GM19023 (cell line): ENCODE data around the gene TRAPPC14.
"Not testable (repeated sequence)": the region's sequence is repeated elsewhere in the genome, so short reads cannot be mapped to it uniquely, and the experiment has no call there.

Experiments
- ATAC-seq: cut with Tn5 transposase; IDR thresholded peaks from one replicate; pipeline ENCODE4 v1.9.1; 2021; ENCODE audit warnings: mild to moderate bottlenecking, moderate library complexity; ENCODE audit not compliant: unreplicated experiment

Gene TRAPPC14

DNA sequence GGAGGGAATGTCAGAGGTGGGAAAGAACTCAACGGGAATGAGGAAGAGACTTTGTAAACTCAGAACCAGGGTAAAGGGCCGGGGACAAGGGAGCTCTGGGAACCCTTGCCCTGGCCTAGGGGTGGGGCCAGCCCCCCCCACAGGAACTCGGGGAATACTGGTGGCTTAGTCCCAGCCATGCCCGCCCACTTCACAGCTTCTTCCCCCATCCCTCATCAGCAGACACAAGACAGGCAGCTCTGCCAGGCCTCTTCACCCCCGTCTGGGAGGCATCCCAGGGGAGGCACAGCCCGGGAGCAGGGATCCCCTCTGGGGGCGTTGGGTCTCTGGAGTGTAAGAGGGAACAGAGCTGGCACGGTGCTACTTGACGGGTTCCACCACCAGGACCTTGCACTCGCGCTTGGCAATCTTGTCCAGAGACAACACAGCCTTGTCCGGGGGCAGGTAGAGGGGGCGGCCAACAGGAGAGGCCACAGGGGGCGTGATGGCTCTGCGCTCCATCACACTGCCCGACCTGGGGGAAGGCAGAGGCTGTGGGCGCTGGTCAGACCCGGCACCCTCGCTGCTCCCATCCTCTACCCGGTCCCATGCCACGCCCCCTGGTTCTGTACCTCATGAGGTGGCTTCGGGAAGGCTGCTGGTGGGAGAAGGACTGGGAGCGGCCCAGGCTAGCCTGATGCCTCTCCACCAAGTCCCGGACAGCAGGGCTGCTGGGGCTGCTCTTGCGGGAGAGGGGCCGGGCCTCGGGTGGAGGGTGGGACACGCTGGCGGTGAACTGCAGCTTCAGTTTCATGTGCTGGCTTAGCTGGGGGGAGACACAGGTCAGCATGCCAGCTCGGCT lies 3.7 kb downstream of the TRAPPC14 start:
- no peak for ATAC-seq

DNA sequence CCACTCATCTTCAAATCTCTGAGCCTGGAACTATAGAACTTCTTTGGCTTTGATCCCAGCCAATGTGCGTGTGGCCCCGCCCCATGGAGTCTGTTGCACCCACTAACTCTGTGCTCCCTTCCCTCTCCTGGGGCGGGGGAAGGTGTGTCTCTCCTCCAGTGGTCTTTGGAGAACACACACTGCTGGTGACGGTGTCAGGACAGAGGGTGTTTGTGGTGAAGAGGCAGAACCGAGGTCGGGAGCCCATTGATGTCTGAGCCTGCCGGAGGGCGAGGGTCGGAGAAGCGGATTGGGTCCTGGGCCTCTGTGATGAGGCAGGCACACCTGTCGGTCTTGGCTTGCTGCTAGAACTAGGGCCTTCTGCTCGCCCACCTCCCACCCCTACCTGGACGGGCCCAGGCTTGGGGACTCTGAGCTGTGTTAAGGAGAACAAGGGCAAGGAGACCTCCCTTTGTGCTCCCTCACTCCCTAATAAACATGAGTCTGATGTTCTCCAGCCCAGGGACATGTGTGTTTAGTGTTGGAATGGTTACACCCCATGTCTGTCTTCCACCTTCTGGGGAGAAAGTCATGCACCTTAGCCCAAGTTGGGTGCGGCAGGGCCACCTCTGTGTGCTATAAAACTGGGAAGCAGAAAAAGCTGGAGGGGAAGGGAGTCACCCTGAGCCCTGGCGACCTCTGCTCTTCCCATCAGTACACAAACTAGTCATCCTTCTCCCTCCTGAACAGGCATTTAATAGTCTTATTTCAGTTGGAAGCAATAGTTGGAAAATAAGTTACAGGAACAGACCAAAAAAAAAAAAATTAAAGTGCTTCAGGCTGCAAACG lies 4.6 kb downstream of the TRAPPC14 start:
- ATAC-seq = no peak

DNA sequence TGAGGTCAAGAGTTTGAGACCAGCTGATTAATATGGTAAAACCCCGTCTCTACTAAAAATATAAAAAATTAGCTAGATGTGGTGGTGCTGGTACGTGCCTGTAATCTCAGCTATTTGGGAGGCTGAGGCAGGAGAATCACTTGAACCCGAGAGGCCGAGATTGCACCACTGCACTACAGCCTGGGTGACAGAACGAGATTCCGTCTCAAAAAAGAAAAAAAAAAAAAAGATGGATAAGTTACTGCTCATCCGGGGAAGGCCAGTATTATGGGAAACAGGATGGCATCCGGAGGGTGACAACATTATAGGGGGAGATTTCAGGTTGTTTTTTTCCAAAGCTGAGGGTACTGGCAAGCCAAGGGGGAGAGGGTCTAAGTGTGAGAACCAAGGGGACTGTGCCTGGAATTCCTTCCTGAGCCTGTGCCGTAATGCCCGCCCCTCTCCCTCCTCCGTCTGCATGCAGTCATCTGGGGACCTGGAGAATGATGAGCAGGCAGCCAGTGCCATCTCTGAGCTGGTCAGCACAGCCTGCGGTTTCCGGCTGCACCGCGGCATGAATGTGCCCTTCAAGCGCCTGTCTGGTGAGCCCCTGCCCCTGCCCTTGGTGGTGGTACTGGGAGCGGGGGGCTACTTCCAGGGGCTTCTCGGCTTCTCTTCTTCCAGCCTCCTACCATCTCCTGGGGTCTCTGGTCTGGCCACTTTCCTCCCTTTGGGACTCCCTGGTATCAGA lies 5.4 kb downstream of the TRAPPC14 start:
- ATAC-seq = no peak

DNA sequence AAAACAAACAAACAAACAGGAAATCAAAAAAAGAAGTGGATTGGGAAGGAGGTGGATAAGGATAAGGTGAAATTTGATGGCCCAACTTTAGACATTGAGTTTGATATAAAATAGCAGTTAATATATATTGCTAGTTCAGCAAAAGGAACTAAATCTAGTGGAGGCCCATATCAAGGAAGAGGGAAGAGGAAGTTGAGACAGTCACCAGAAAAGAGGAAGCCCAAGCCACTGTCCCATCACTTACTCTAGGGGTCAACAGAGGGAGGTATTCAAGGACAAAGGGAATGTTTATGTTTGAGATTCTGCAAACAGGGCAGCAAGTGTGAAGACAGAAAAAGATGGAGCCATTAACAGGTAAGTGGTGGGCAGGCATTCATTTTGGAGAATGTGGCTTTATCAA lies 6.1 kb downstream of the TRAPPC14 start:
- ATAC-seq = no peak

DNA sequence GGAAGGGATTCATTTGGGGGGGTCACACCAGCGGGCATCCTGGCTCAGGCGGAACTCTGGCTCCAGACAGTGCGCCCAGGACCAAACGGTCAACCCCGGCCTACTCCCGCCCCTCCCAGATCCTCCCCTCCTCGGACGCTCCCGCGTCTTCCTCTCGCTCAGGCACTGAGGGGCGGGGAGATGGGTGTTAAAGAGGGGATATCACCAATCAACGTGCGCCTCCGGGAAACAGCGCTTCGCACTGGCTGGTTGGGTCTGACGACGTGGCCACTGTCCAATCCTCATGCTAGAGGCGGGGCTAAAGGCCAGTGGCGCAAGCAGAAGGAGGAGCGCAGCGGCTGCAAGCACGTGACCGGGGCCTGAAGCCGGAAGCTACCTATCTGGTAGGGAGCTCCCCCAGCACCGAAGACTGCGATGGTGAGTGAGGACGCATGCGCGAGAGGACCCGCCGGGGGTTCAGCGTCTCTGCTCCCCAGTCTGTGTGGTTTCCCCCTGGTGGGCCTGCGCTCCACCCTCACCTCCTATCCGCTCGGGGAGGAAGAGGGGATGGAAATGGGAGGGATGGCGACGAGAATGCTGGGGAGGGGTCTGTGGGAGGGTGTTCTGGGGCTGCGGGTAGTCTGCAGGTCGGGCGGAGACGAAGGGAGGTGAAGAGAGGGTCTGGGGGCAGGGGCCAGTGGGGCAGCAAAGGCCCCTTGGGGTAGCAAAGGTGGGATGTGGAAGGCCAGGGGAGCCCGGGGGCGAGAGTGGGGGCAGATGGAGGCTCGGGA lies 9.8 kb downstream of the TRAPPC14 start, which contains the start of gene LAMTOR4:
LAMTOR4 (plus strand) TSS at position 360 of the 770 bp plus-strand sequence; CDS start at position 415, 55 bp downstream.
- ATAC-seq = peak; percentile 98

DNA sequence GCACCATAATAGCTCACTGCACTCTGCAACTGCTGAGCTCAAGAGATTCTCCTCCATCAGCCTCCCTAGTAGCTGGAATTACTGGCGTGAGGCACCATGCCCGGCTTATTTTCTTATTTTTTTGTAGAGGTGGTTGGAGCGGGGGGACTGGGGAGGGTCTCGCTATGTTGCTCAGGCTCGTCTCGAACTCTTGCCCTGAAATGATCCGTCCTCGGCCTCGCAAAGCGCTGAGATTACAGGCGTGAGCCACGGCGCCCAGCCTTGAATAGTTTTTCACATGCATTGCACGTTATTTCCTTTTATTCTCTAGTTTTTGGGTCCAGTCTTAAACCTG lies 10.3 kb downstream of the TRAPPC14 start:
- ATAC-seq = no peak

GRCh38 chr7:100147278-100147677 lies 11.2 kb downstream of the TRAPPC14 start:
- ATAC-seq = no peak

GRCh38 chr7:100146350-100146749 lies 12.2 kb downstream of the TRAPPC14 start:
- ATAC-seq = not testable (repeated sequence)

- no peak for ATAC-seq
Measured at GRCh38 chr7:100142461-100142860, 16.1 kb downstream of the TRAPPC14 start.

GRCh38 chr7:100141555-100141949 lies 17.0 kb downstream of the TRAPPC14 start:
- no peak for ATAC-seq

DNA sequence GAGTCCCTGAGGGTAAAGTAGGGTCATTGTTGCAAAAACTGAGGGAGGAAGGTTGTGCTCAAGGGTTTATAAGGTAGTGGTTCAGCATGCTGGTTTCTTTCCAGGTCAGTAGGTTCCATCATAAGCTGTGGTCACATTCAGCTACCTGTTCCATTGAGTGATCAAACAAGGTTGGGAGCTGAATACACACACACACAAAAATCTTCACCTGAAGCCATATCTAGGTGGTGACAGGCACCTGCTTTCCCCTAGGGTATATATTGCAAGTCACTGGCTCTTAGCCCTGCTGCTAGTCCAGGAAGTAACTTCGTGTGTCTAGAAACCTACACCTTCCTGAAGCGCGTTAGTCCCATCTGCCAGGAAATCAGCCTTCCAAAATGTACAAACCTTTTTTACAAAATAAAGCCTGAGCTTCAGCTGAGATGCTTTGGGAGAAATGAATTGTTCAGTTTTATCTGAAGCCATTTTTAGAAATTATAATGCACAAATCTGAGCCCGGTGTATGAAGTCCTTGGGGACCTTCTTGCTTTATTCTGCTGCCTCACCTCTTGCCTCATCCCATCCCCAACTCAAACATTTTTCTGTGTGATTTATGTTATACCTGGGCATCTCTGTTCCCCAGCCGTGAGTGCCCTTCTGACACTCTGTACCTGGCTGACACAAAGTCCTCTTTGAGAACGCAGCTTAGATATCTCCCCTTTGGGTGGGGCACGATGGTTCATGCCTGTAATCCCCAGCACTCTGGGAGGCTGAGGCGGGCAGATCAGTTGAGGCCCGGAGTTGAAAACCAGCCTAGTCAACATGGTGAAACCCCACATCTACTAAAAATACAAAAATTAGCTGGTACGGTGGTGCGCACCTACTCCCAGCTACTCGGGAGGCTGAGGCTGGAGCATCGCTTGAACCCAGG lies 20.4 kb downstream of the TRAPPC14 start:
- ATAC-seq = no peak

DNA sequence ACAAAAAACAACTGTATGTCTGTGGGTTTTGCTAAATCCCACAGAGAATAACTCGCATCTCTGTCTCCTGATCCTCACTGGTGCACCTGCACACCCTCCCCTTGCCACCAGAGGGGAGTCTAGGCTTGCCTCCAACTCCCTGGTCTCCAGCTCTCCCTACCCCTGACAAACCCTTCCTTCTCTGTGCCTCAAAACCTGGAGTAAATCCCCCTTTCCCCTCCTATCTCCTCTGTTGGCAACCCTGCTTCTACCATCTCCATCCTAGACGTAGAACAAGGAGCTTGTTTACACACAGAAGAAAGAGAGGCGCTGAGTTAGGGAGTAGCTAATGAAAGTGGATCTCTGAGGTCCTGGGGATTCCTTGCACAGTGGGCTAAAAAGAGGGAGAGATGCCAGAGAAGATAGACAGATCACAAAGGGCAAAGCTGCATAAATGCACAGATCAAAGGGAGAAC lies 25.8 kb downstream of the TRAPPC14 start:
- ATAC-seq = no peak

DNA sequence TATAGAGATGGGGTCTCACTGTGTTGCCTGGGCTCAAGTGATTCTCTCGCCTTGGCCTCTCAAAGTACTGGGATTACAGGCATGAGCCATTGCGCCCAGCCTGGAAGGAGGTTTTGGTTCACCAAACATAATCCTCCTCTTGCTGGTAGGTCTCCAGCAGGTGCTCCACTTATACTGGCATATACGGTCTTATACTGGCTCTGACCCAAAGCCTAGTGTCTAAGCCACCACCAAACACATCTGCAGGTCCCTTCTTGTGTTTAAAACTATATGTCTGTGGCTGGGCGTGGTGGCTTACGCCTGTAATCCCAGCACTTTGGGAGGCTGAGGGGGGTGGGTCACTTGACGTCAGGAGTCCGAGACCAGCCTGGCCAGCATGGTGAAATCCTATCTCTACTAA lies 26.4 kb downstream of the TRAPPC14 start:
- ATAC-seq = no peak

DNA sequence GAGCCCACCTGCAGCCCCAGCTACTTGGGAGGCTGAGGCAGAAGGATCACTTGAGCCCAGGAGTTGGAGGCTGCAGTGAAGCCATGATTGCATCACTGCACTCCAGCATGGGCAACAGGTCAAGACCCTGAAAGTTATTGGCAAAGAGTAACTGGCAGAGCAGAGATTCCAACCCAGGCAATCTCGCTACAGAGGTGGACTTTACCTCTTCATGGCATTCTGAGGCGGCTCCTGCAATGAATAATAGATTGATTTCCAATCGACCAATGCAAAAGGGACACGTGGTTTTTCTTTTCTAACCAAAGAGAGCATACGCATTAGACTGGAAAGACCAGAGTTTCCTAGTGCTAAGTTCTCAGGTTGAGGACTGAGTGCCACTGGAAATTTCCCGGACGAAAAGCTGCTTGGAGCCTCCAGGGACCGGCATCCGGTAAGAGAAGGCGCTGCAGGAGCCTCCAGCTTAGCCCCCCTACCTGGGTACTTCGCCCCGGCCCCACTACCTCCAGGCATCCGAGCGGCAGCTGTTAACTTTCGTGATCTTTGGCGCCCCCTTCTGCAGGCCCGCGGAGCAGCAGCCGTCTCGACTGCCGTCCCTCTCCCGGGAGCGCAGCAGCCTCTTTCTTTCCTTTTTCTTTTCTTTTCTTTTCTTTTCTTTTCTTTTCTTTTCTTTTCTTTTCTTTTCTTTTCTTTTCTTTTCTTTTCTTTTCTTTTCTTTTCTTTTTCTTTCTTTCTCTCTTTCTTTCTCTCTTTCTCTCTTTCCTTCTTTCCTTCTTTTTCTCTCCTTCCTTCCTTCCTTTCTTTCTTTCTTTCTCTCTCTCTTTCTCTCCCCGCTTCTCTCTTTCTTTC lies 27.7 kb downstream of the TRAPPC14 start:
- no peak for ATAC-seq

DNA sequence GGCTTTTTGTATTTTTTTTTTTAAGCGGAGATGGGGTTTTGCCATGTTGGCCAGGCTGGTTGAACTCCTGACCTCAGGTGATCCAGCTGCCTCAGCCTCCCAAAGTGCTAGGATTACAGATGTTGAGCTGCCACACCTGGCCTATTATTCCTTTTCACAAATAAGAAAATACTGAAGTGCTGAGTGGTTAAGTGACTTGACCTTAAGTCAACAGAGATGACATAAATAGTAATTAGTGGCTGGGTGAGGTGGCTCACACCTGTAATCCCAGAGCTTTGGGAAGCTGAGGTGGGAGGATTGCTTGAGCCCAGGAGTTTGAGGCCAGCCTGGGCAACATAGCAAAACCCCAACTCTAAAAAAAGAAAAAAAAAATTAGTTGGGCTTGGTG lies 28.3 kb downstream of the TRAPPC14 start:
- not testable (repeated sequence) for ATAC-seq

GRCh38 chr7:100128637-100128963 lies 29.9 kb downstream of the TRAPPC14 start:
- no peak for ATAC-seq

DNA sequence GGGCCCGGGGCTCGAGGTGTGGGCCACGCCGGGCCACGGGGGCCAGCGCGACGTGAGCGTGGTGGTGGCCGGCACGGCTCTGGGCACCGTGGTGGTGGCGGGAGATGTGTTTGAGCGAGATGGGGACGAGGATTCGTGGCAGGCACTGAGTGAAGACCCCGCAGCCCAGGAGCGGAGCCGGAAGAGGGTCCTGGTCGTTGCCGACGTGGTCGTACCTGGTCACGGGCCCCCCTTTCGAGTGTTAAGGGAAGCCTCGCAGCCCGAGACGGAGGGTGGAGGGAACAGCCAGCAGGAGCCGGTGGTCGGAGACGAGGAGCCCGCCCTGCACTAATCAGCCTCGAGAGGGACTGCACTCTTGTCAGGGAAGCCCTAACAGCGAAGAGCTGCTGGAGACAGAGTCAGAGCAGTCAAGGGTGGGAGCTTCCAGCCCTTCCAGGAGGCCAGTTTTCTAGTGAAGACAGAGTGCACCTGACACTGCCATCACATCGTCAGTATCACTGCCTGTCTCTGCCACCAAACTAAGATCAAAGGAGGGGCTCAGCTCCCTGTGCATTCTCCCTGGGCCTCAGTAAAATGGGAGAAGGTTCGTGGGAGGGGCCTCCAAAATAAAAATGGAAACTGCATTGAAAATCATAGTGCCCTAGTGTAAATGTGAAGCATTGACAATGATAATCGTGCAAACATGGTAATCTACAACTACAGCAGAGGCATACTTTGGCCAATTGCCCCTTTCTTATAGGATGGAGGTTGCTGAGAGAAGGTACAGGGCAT lies 30.5 kb downstream of the TRAPPC14 start:
- no peak for ATAC-seq
